ENCODE data around the gene RNF14. TPM values are rescaled to one million over a fixed set of nuclear protein-coding genes. Genes with fewer than 3 reads are reported as not detected.

Gene RNF14
- polyA plus RNA-seq, 1 of the 3 experiments (the other 2 are of a cell fraction): 24.5 TPM

- TF ChIP-seq REST (IDR thresholded peaks at IDR 0.05; ENCODE audit: low read depth, low read length): no peak
- TF ChIP-seq SMC3 (IDR thresholded peaks at IDR 0.05; ENCODE audit: low read depth, low read length): no peak
- no peak for TF ChIP-seq TCF12 (IDR thresholded peaks at IDR 0.05)
- no peak for TF ChIP-seq RXRA (IDR thresholded peaks at IDR 0.05; ENCODE audit: borderline replicate concordance, low read depth)
- TF ChIP-seq, protein P1, sequence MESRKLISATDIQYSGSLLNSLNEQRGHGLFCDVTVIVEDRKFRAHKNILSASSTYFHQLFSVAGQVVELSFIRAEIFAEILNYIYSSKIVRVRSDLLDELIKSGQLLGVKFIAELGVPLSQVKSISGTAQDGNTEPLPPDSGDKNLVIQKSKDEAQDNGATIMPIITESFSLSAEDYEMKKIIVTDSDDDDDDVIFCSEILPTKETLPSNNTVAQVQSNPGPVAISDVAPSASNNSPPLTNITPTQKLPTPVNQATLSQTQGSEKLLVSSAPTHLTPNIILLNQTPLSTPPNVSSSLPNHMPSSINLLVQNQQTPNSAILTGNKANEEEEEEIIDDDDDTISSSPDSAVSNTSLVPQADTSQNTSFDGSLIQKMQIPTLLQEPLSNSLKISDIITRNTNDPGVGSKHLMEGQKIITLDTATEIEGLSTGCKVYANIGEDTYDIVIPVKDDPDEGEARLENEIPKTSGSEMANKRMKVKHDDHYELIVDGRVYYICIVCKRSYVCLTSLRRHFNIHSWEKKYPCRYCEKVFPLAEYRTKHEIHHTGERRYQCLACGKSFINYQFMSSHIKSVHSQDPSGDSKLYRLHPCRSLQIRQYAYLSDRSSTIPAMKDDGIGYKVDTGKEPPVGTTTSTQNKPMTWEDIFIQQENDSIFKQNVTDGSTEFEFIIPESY (IDR thresholded peaks at IDR 0.05; ENCODE audit: borderline replicate concordance, low read depth): no peak
- no peak; the same call in none of the 2 replicates for TF ChIP-seq RFX5 (IDR thresholded peaks at IDR 0.05; ENCODE audit: low read length)
- no peak for TF ChIP-seq USF1 (IDR thresholded peaks at IDR 0.05; ENCODE audit: borderline replicate concordance, low read depth)
- TF ChIP-seq SIN3A (IDR thresholded peaks at IDR 0.05; ENCODE audit: borderline replicate concordance, low read depth, low read length): no peak
- peak; percentile 55 for TF ChIP-seq CHD2 (IDR thresholded peaks at IDR 0.05; ENCODE audit: low read length, partially characterized antibody)
- peak; percentile 53 for TF ChIP-seq NFIC (IDR thresholded peaks at IDR 0.05; ENCODE audit: borderline replicate concordance)
These were observed 45.2 kb upstream of the RNF14 start, which contains the start of gene DELE1 (continued) for GRCh38 chr5:141923448-141924313.

GRCh38 chr5:141926434-141926833 is 42.5 kb upstream of the RNF14 start:
- Histone ChIP-seq H3K9ac (no peak overlapping the region), H4K20me1 (ENCODE audit: insufficient read depth) (no peaks in the 10 kb centered on the region), H3K79me2 (ENCODE audit: insufficient read depth) (peaks cover 25% of the 10 kb centered on the region), H3K27ac (ENCODE audit: low read depth in 2 of 2, low read length in 1 of 2) (no peak overlapping the region), H3K36me3 (replicated peaks in 1 of 2; ENCODE audit: control insufficient read depth in 1 of 2, insufficient read depth in 2 of 2, low read length in 1 of 2) (peaks cover 45 to 56% of the 10 kb centered on the region in 2 experiments), H3K4me3 (ENCODE audit: low read depth in 2 of 2, low read length in 1 of 2) (no peak overlapping the region), H2AFZ (ENCODE audit: low read depth) (no peak overlapping the region), H3K27me3 (ENCODE audit: insufficient read depth) (no peaks in the 10 kb centered on the region), H3K9me3 (no peaks in the 10 kb centered on the region), H3K4me1 (ENCODE audit: control insufficient read depth in 1 of 2, insufficient read depth in 2 of 2, low read depth in 1 of 2, low read length in 1 of 2) (peaks cover 0 to 8% of the 10 kb centered on the region in 2 experiments; a peak in 2 of 4 replicates), H3K4me2 (no peak overlapping the region), H3F3A (replicated peaks; ENCODE audit: insufficient read depth) (peaks cover 4% of the 10 kb centered on the region), H3K9me2 (no peaks in the 10 kb centered on the region)
- ChIA-PET CTCF (interaction anchor here (1.3 to 5.9 kb wide), 3 partner anchors 34 to 47 kb away, joined by 3 to 32 read pairs (median 9); partner anchors contain the start of gene RNF14), POLR2A (no interaction called here)
- no peak for DNase-seq
- WGBS (ENCODE audit: low lambda C conversion rate): 96% methylated on average over 2 of the region's 2 CpGs
- TF ChIP-seq IRF3 (IDR thresholded peaks at IDR 0.05; ENCODE audit: low read depth, low read length): no peak
- TF ChIP-seq FOSL2 (IDR thresholded peaks at IDR 0.05; ENCODE audit: borderline replicate concordance, low read depth): no peak
- TF ChIP-seq MXI1 (IDR thresholded peaks at IDR 0.05; ENCODE audit: low read depth, low read length): no peak
- no peak for TF ChIP-seq GABPA (IDR thresholded peaks at IDR 0.05; ENCODE audit: low read depth)
- TF ChIP-seq, protein P2, sequence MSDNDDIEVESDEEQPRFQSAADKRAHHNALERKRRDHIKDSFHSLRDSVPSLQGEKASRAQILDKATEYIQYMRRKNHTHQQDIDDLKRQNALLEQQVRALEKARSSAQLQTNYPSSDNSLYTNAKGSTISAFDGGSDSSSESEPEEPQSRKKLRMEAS (IDR thresholded peaks at IDR 0.05; ENCODE audit: low read depth): no peak
- no peak for TF ChIP-seq REST (IDR thresholded peaks at IDR 0.05; ENCODE audit: low read depth, low read length)
- TF ChIP-seq PBX3 (IDR thresholded peaks at IDR 0.05): no peak

Measured in SK-N-SH (cell line).